Measurements from ENCODE around the gene C1QTNF4.

DNA sequence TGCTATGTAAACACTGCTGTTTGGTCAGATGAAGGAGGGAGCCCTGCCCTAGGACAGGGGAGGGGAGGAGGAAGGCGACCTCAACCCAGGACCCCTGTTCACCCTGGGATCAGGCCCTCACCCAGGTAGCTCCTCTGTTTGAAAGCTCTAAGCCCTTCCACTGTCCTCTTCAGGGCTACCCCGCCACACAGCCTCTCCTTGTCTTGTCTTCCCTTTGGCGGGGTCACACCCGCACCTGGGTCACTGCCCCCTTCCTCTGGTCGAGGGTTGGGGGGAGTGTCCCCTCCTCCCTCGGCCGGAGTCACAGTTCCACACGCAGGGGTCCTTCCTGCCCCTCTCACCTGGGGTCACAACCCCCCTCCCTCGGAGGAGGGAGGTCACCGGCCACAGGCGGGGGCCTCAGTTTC is 29.3 kb downstream of the C1QTNF4 start:
- TF ChIP-seq EZH2 (IDR thresholded peaks at IDR 0.05; ENCODE audit: borderline replicate concordance, low read depth, low read length, severe bottlenecking) = no peak
- TF ChIP-seq, protein P1, sequence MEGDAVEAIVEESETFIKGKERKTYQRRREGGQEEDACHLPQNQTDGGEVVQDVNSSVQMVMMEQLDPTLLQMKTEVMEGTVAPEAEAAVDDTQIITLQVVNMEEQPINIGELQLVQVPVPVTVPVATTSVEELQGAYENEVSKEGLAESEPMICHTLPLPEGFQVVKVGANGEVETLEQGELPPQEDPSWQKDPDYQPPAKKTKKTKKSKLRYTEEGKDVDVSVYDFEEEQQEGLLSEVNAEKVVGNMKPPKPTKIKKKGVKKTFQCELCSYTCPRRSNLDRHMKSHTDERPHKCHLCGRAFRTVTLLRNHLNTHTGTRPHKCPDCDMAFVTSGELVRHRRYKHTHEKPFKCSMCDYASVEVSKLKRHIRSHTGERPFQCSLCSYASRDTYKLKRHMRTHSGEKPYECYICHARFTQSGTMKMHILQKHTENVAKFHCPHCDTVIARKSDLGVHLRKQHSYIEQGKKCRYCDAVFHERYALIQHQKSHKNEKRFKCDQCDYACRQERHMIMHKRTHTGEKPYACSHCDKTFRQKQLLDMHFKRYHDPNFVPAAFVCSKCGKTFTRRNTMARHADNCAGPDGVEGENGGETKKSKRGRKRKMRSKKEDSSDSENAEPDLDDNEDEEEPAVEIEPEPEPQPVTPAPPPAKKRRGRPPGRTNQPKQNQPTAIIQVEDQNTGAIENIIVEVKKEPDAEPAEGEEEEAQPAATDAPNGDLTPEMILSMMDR (IDR thresholded peaks at IDR 0.05; ENCODE audit: borderline replicate concordance, extremely low read depth, low read length, poor library complexity, severe bottlenecking) = no peak
